H1 (cell line): ENCODE data around the gene RPL28. TPM values are rescaled to one million over a fixed set of nuclear protein-coding genes. Genes with fewer than 3 reads are reported as not detected.

Experiments used
- CTCF ChIA-PET: fragments of 300-600 bp; sonication (Branson Sonifier 250); formaldehyde crosslinking; loops from one replicate; lab custom pipeline; 2021; ENCODE audit not compliant: partially characterized antibody; lab: Charles Lee
- POLR2A ChIA-PET: fragments of 300-600 bp; sonication (Branson Sonifier 250); formaldehyde crosslinking; loops from one replicate; lab custom pipeline; 2021; ENCODE audit warnings: inconsistent platforms; ENCODE audit not compliant: partially characterized antibody; lab: Charles Lee
- DNase-seq, 2 experiments: peaks; one replicate each; pipeline versions ENCODE4 v3.0.0 to v3.0.0-alpha.2; 2010 to 2022; ENCODE audit warnings: low spot score in 2 of 2, low read depth in 1 of 2, mixed read lengths in 1 of 2
- FAIRE-seq: peaks from 2 replicates; lab custom pipeline; 2011; peaks lifted over from hg19 to GRCh38; lab: Jason Lieb, UNC
- H2AFZ ChIP-seq: 2 replicates; pipeline ENCODE4 v1.8.1; 2012; ENCODE audit warnings: low read length, inconsistent platforms
- H2AK5ac ChIP-seq: 2 replicates; pipeline ENCODE4 v1.6.1; 2013; ENCODE audit warnings: low read depth, low read length
- H2BK120ac ChIP-seq: replicated peaks from 2 replicates; pipeline ENCODE3; 2013; ENCODE audit warnings: low read depth, low read length, inconsistent platforms
- H2BK12ac ChIP-seq: 2 replicates; pipeline ENCODE4 v1.6.1; 2013; ENCODE audit warnings: low read depth, low read length
- H2BK15ac ChIP-seq: 2 replicates; pipeline ENCODE4 v1.6.1; 2013; ENCODE audit warnings: low read length
- H2BK20ac ChIP-seq: 2 replicates; pipeline ENCODE4 v1.6.1; 2013; ENCODE audit warnings: low read length
- H2BK5ac ChIP-seq: 2 replicates; pipeline ENCODE4 v1.6.1; 2013; ENCODE audit warnings: low read depth, low read length
- H3K14ac ChIP-seq: 2 replicates; pipeline ENCODE4 v1.6.1; 2013; ENCODE audit warnings: inconsistent platforms; ENCODE audit not compliant: insufficient read length
- H3K18ac ChIP-seq: 2 replicates; pipeline ENCODE4 v1.6.1; 2013; ENCODE audit warnings: low read length; ENCODE audit errors: extremely low read depth
- H3K23ac ChIP-seq: 2 replicates; pipeline ENCODE4 v1.6.1; 2013; ENCODE audit warnings: inconsistent platforms; ENCODE audit not compliant: insufficient read length
- H3K23me2 ChIP-seq: 2 replicates; pipeline ENCODE4 v1.6.1; 2013; ENCODE audit warnings: low read depth, low read length
- H3K27ac ChIP-seq: 2 replicates; pipeline ENCODE4 v1.6.1; 2011; ENCODE audit warnings: low read depth, low read length, inconsistent platforms
- H3K27me3 ChIP-seq, 4 experiments: replicated peaks in 1 of 4; 1 replicate in 1 of 4; 2 replicates in 3 of 4; pipeline versions ENCODE4 v1.6.1 to v1.8.1; 2011 to 2013; ENCODE audit warnings: low read length in 3 of 4, mild to moderate bottlenecking in 3 of 4, inconsistent platforms in 2 of 4, mixed read lengths in 2 of 4, moderate library complexity in 1 of 4; ENCODE audit not compliant: control insufficient read depth in 3 of 4, insufficient read depth in 3 of 4; ENCODE audit errors: extremely low read depth in 1 of 4
- H3K36me3 ChIP-seq, 4 experiments: 2 replicates each; pipeline versions ENCODE4 v1.6.1 to v1.8.1; 2011 to 2013; ENCODE audit warnings: mild to moderate bottlenecking in 4 of 4, low read length in 3 of 4, moderate library complexity in 2 of 4, control low read depth in 1 of 4, inconsistent platforms in 1 of 4; ENCODE audit not compliant: insufficient read depth in 4 of 4, control insufficient read depth in 2 of 4
- H3K4ac ChIP-seq: replicated peaks from 2 replicates; pipeline ENCODE3; 2013; ENCODE audit warnings: low read length, low read depth, mixed read lengths, inconsistent platforms; ENCODE audit not compliant: insufficient read length
- H3K4me1 ChIP-seq, 4 experiments: replicated peaks in 1 of 4; 1 replicate in 1 of 4; 2 replicates in 3 of 4; pipeline versions ENCODE4 v1.6.1 to v1.8.1; 2011 to 2013; ENCODE audit warnings: low read length in 3 of 4, inconsistent platforms in 2 of 4, mixed read lengths in 1 of 4; ENCODE audit not compliant: insufficient read depth in 4 of 4, control insufficient read depth in 3 of 4
- H3K4me2 ChIP-seq, 2 experiments: 2 replicates each; pipeline versions ENCODE4 v1.6.1 to v1.8.1; 2011 to 2013; ENCODE audit warnings: low read depth in 2 of 2, low read length in 2 of 2, control low read depth in 1 of 2, inconsistent platforms in 1 of 2, mild to moderate bottlenecking in 1 of 2; ENCODE audit not compliant: insufficient read depth in 1 of 2
- H3K4me3 ChIP-seq, 4 experiments: fragments of 200-600, 300-600 bp in 1 of 4; sonication (generic), shearing (Covaris generic), sonication (Bioruptor Twin) in 1 of 4; 2 replicates each; pipeline versions ENCODE4 v1.5.1 to v1.8.1; 2011 to 2016; ENCODE audit warnings: low read length in 4 of 4, low read depth in 3 of 4, control low read depth in 2 of 4, inconsistent platforms in 2 of 4, mild to moderate bottlenecking in 2 of 4, mixed read lengths in 1 of 4, moderate library complexity in 1 of 4; ENCODE audit not compliant: insufficient read depth in 2 of 4; ENCODE audit errors: extremely low read depth in 1 of 4
- H3K56ac ChIP-seq: replicated peaks from 2 replicates; pipeline ENCODE3; 2013; ENCODE audit warnings: low read depth, mild to moderate bottlenecking, mixed read lengths, low read length, inconsistent platforms; ENCODE audit not compliant: insufficient read length
- H3K79me1 ChIP-seq: 2 replicates; pipeline ENCODE4 v1.6.1; 2013; ENCODE audit warnings: low read depth, low read length, control low read depth
- H3K79me2 ChIP-seq, 2 experiments: 2 replicates each; pipeline versions ENCODE4 v1.6.1 to v1.8.1; 2012 to 2013; ENCODE audit warnings: low read length in 2 of 2, mild to moderate bottlenecking in 2 of 2, inconsistent platforms in 1 of 2; ENCODE audit not compliant: insufficient read depth in 2 of 2, control insufficient read depth in 1 of 2
- H3K9ac ChIP-seq, 4 experiments: replicated peaks in 1 of 4; 1 replicate in 1 of 4; 2 replicates in 3 of 4; pipeline versions ENCODE4 v1.6.1 to v1.8.1; 2011 to 2013; ENCODE audit warnings: low read depth in 3 of 4, low read length in 3 of 4, control low read depth in 2 of 4, mild to moderate bottlenecking in 2 of 4, moderate library complexity in 2 of 4, inconsistent platforms in 1 of 4; ENCODE audit errors: extremely low read depth in 1 of 4
- H3K9me3 ChIP-seq, 2 experiments: 2 replicates each; pipeline versions ENCODE4 v1.6.1 to v1.8.1; 2012 to 2013; ENCODE audit warnings: mild to moderate bottlenecking in 2 of 2, moderate library complexity in 2 of 2, control low read depth in 1 of 2, inconsistent platforms in 1 of 2, low read depth in 1 of 2, low read length in 1 of 2, mixed read lengths in 1 of 2; ENCODE audit not compliant: insufficient read depth in 2 of 2
- H4K20me1 ChIP-seq, 2 experiments: replicated peaks in 1 of 2; 2 replicates each; pipeline versions ENCODE3 to v1.8.1; 2011 to 2013; ENCODE audit warnings: inconsistent platforms in 2 of 2, low read length in 2 of 2, mild to moderate bottlenecking in 1 of 2; ENCODE audit not compliant: insufficient read depth in 2 of 2, control insufficient read depth in 1 of 2
- H4K5ac ChIP-seq: 2 replicates; pipeline ENCODE4 v1.6.1; 2013; ENCODE audit warnings: low read length, low read depth, mixed read lengths, inconsistent platforms; ENCODE audit not compliant: insufficient read length
- H4K8ac ChIP-seq: 2 replicates; pipeline ENCODE4 v1.8.0; 2013; ENCODE audit warnings: mild to moderate bottlenecking, moderate library complexity, low read length, inconsistent platforms; ENCODE audit not compliant: insufficient read depth; ENCODE audit errors: extremely low read depth
- H4K91ac ChIP-seq: replicated peaks from 2 replicates; pipeline ENCODE3; 2013; ENCODE audit warnings: low read length, mixed read lengths, inconsistent platforms; ENCODE audit not compliant: insufficient read length
- BRCA1 ChIP-seq: IDR thresholded peaks from 2 replicates; pipeline ENCODE4 v1.6.1; 2012; ENCODE audit warnings: low read depth, low read length, improper control_type of control experiment
- CTCF ChIP-seq, 3 experiments: IDR thresholded peaks; 1 replicate in 2 of 3; 2 replicates in 1 of 3; pipeline versions ENCODE4 v1.5.1 to v1.6.1; 2011; ENCODE audit warnings: low read length in 3 of 3, mild to moderate bottlenecking in 3 of 3, inconsistent platforms in 2 of 3, low read depth in 1 of 3, moderate library complexity in 1 of 3; ENCODE audit not compliant: insufficient read depth in 1 of 3; ENCODE audit errors: control extremely low read depth in 1 of 3
- EP300 ChIP-seq, 2 experiments: IDR thresholded peaks; 1 replicate in 1 of 2; 2 replicates in 1 of 2; pipeline ENCODE4 v1.6.1; 2011 to 2012; ENCODE audit warnings: low read depth in 2 of 2, low read length in 2 of 2, mild to moderate bottlenecking in 2 of 2, borderline replicate concordance in 1 of 2, inconsistent platforms in 1 of 2, moderate library complexity in 1 of 2
- FOSL1 ChIP-seq: IDR thresholded peaks from 2 replicates; pipeline ENCODE4 v1.6.1; 2011; ENCODE audit warnings: mild to moderate bottlenecking, low read depth, low read length, moderate library complexity; ENCODE audit not compliant: insufficient read depth
- JUN ChIP-seq: IDR thresholded peaks from 2 replicates; pipeline ENCODE4 v1.6.1; 2011; ENCODE audit warnings: low read depth, mild to moderate bottlenecking, improper control_type of control experiment, low read length
- KDM4A ChIP-seq: IDR thresholded peaks from one replicate; pipeline ENCODE4 v1.7.1; 2012; ENCODE audit warnings: low read depth, mild to moderate bottlenecking, moderate library complexity, low read length, inconsistent platforms; ENCODE audit not compliant: severe bottlenecking
- RFX5 ChIP-seq: IDR thresholded peaks from 2 replicates; pipeline ENCODE4 v1.6.1; 2011; ENCODE audit warnings: low read depth, low read length, improper control_type of control experiment, borderline replicate concordance
- SUZ12 ChIP-seq: fragments of 200-600 bp; sonication (generic); IDR thresholded peaks from 2 replicates; pipeline ENCODE4 v1.6.1; 2012; ENCODE audit warnings: mild to moderate bottlenecking, inconsistent platforms, low read length, moderate library complexity, mixed read lengths
- TBP ChIP-seq: IDR thresholded peaks from 2 replicates; pipeline ENCODE4 v1.6.1; 2011; ENCODE audit warnings: low read depth, low read length, improper control_type of control experiment
- TEAD4 ChIP-seq: IDR thresholded peaks from 2 replicates; pipeline ENCODE4 v1.6.1; 2012; ENCODE audit warnings: low read depth, low read length, inconsistent platforms, mixed read lengths
- WGBS, 2 experiments: shearing (Covaris generic) in 1 of 2; methylation state at CpG; one replicate each; pipeline versions ENCODE4 v1.1.6 to v1.1.7; 2013 to 2015; ENCODE audit warnings: low lambda C conversion rate in 2 of 2, mixed read lengths in 2 of 2, inconsistent platforms in 1 of 2, low coverage in 1 of 2, missing lambda C conversion rate in 1 of 2; ENCODE audit not compliant: insufficient replicate concordance in 2 of 2, insufficient coverage in 1 of 2, insufficient read length in 1 of 2; ENCODE audit errors: extremely low coverage in 1 of 2, missing lambda C conversion rate in 1 of 2; 5-methylcytosine and 5-hydroxymethylcytosine counted together
- polyA plus RNA-seq, 7 experiments: library from polyadenylated mRNA; depleted of rRNA in 3 of 7; stranded (reverse) in 5 of 7; unstranded in 2 of 7; fragments of >200 nt in 5 of 7; fragments of 200-250 nt in 2 of 7; gene quantifications; 1 replicate in 5 of 7; 2 replicates in 1 of 7; 4 replicates in 1 of 7; pipeline versions ENCODE4 v1.2.1 to v1.2.3, GENCODE V29; 2011 to 2013; ENCODE audit warnings: missing spikeins in 2 of 7, mixed read lengths in 2 of 7
- total RNA-seq: library from RNA; stranded (reverse); fragmentation: NEBNext Ultra II Directional; extraction: Animal tissue kit (Norgen Biotek cat#: 25700); gene quantifications from 2 replicates; pipeline ENCODE4 v1.2.1, GENCODE V29; 2021

RPL28 gene
- total and polyA plus RNA-seq, 2 of the 8 experiments (the other 6 are each of a cell fraction or from before 2014, with no cell fraction given) = 2,123 to 8,402 TPM

- H4K91ac ChIP-seq = no peak overlapping the region
- ChIA-PET POLR2A (no interaction called here), CTCF (no interaction called here)
- 91% methylated on average over 1 of the region's 1 CpG; no CpG with 5 or more reads in 1 of the 2 experiments for WGBS, 2 experiments
- FAIRE-seq (no peak), DNase-seq (no peak)
- no peak overlapping the region for H3K4me3 ChIP-seq
- no peak overlapping the region for H3K9ac ChIP-seq
- no peak overlapping the region for H4K8ac ChIP-seq
- H4K5ac ChIP-seq = no peak overlapping the region
- H3K9me3 ChIP-seq = 0 out of 4 replicates have a peak, but pooled peaks cover 0 to 9% of the 10 kb centered on the region in 2 experiments
- no peak overlapping the region for H3K23ac ChIP-seq
- H2BK15ac ChIP-seq = no peak overlapping the region
- no peaks in the 10 kb centered on the region for H3K36me3 ChIP-seq
- H3K4ac ChIP-seq = no peak overlapping the region
- peaks cover 0 to 2% (median 0%) of the 10 kb centered on the region in 4 experiments; a peak in 2 of 7 replicates for H3K27me3 ChIP-seq
- H2BK20ac ChIP-seq = no peak overlapping the region
- H3K4me1 ChIP-seq = peaks cover 0 to 3% (median 0%) of the 10 kb centered on the region in 4 experiments; a peak in 1 of 7 replicates
- peaks cover 0 to 14% of the 10 kb centered on the region in 2 experiments for H4K20me1 ChIP-seq
- no peak overlapping the region for H2AK5ac ChIP-seq
- H3K14ac ChIP-seq = no peak overlapping the region
- H3K79me1 ChIP-seq = peaks cover 6% of the 10 kb centered on the region
- H3K79me2 ChIP-seq = no peaks in the 10 kb centered on the region
- H2BK12ac ChIP-seq = no peak overlapping the region
- no peak overlapping the region for H2AFZ ChIP-seq
- H2BK5ac ChIP-seq = no peak overlapping the region
- no peak overlapping the region for H2BK120ac ChIP-seq
- no peak overlapping the region for H3K4me2 ChIP-seq
- H3K23me2 ChIP-seq = peaks cover 13% of the 10 kb centered on the region; the same call in 1 of the 2 replicates
- H3K27ac ChIP-seq = no peak overlapping the region
- H3K18ac ChIP-seq = no peak overlapping the region
- no peak overlapping the region for H3K56ac ChIP-seq
- TF ChIP-seq RFX5 = no peak
- TF ChIP-seq FOSL1 = no peak
- TF ChIP-seq BRCA1 = no peak
- no peak for TF ChIP-seq CTCF (IDR thresholded peaks at IDR 0.05; ENCODE audit: control extremely low read depth in 1 of 3, insufficient read depth in 1 of 3, low read depth in 1 of 3, low read length in 3 of 3)
- TF ChIP-seq EP300 (IDR thresholded peaks at IDR 0.05; ENCODE audit: borderline replicate concordance in 1 of 2, low read depth in 2 of 2, low read length in 2 of 2) = no peak
- no peak for TF ChIP-seq SUZ12
- no peak for TF ChIP-seq TEAD4
- TF ChIP-seq JUN = no peak
- TF ChIP-seq KDM4A = no peak
- no peak for TF ChIP-seq TBP
Measured at GRCh38 chr19:55431183-55431582, 45.5 kb downstream of the RPL28 start.
